Mesenchymal stem cell (in vitro differentiated cells and primary cell): ENCODE data around the gene C19orf85.

Experiments used
- DNase-seq: peaks from one replicate; pipeline ENCODE4 v3.0.0-alpha.2; 2013
- H2AFZ ChIP-seq: one replicate; pipeline ENCODE4 v1.6.1; 2013; ENCODE audit warnings: low read depth, mild to moderate bottlenecking, control low read depth, inconsistent platforms, low read length, moderate library complexity
- H2AK5ac ChIP-seq: 2 replicates; pipeline ENCODE4 v1.6.1; 2013; ENCODE audit warnings: low read length, moderate library complexity, mild to moderate bottlenecking, inconsistent platforms; ENCODE audit not compliant: severe bottlenecking
- H2BK120ac ChIP-seq: one replicate; pipeline ENCODE4 v1.6.1; 2013; ENCODE audit warnings: low read depth, mild to moderate bottlenecking, inconsistent platforms, low read length, moderate library complexity
- H2BK12ac ChIP-seq, 2 experiments: one replicate each; pipeline ENCODE4 v1.6.1; 2013; ENCODE audit warnings: inconsistent platforms in 2 of 2, low read length in 2 of 2, mild to moderate bottlenecking in 2 of 2, moderate library complexity in 2 of 2, control low read depth in 1 of 2
- H2BK15ac ChIP-seq: one replicate; pipeline ENCODE4 v1.6.1; 2013; ENCODE audit warnings: mild to moderate bottlenecking, low read depth, inconsistent platforms; ENCODE audit not compliant: poor library complexity, severe bottlenecking
- H2BK5ac ChIP-seq: 2 replicates; pipeline ENCODE4 v1.6.1; 2013; ENCODE audit warnings: low read depth, mild to moderate bottlenecking, low read length, control low read depth, inconsistent platforms; ENCODE audit not compliant: poor library complexity, severe bottlenecking
- H3K14ac ChIP-seq, 2 experiments: one replicate each; pipeline ENCODE4 v1.6.1; 2013; ENCODE audit warnings: inconsistent platforms in 2 of 2, low read length in 2 of 2, control low read depth in 1 of 2, mild to moderate bottlenecking in 1 of 2, moderate library complexity in 1 of 2
- H3K18ac ChIP-seq, 2 experiments: one replicate each; pipeline ENCODE4 v1.6.1; 2013; ENCODE audit warnings: inconsistent platforms in 2 of 2, low read length in 2 of 2, control low read depth in 1 of 2, low read depth in 1 of 2, mild to moderate bottlenecking in 1 of 2
- H3K23ac ChIP-seq, 2 experiments: one replicate each; pipeline ENCODE4 v1.6.1; 2013; ENCODE audit warnings: inconsistent platforms in 2 of 2, low read length in 2 of 2, mild to moderate bottlenecking in 2 of 2, moderate library complexity in 2 of 2, control low read depth in 1 of 2
- H3K27ac ChIP-seq: 2 replicates; pipeline ENCODE4 v1.5.1; 2013; ENCODE audit warnings: mild to moderate bottlenecking, moderate library complexity, low read length, control low read depth, inconsistent platforms; ENCODE audit not compliant: poor library complexity, severe bottlenecking
- H3K27me3 ChIP-seq, 2 experiments: 2 replicates each; pipeline versions ENCODE4 v1.6.1 to v1.7.0; 2013; ENCODE audit warnings: low read length in 2 of 2, mild to moderate bottlenecking in 2 of 2, moderate library complexity in 2 of 2, control low read depth in 1 of 2, inconsistent platforms in 1 of 2; ENCODE audit not compliant: control insufficient read depth in 1 of 2, insufficient read depth in 1 of 2
- H3K36me3 ChIP-seq, 2 experiments: 2 replicates each; pipeline versions ENCODE4 v1.6.1 to v1.7.0; 2013; ENCODE audit warnings: low read length in 2 of 2, control low read depth in 1 of 2, inconsistent platforms in 1 of 2, low read depth in 1 of 2, mild to moderate bottlenecking in 1 of 2; ENCODE audit not compliant: insufficient read depth in 2 of 2, control insufficient read depth in 1 of 2
- H3K4ac ChIP-seq, 2 experiments: one replicate each; pipeline ENCODE4 v1.6.1; 2013; ENCODE audit warnings: inconsistent platforms in 2 of 2, low read length in 2 of 2, mild to moderate bottlenecking in 2 of 2, moderate library complexity in 2 of 2, control low read depth in 1 of 2, low read depth in 1 of 2
- H3K4me1 ChIP-seq: 2 replicates; pipeline ENCODE4 v1.6.1; 2013; ENCODE audit warnings: low read depth, low read length, control low read depth; ENCODE audit not compliant: control insufficient read depth, insufficient read depth
- H3K4me2 ChIP-seq: 2 replicates; pipeline ENCODE4 v1.6.1; 2013; ENCODE audit warnings: low read length, mild to moderate bottlenecking, inconsistent platforms; ENCODE audit not compliant: poor library complexity, severe bottlenecking
- H3K4me3 ChIP-seq, 2 experiments: 2 replicates each; pipeline versions ENCODE4 v1.5.1 to v1.7.0; 2013; ENCODE audit warnings: low read length in 2 of 2, mild to moderate bottlenecking in 2 of 2, control low read depth in 1 of 2, low read depth in 1 of 2; ENCODE audit not compliant: insufficient read depth in 1 of 2
- H3K79me1 ChIP-seq: replicated peaks from 2 replicates; pipeline ENCODE4 v1.6.1; 2013; ENCODE audit warnings: mild to moderate bottlenecking, control low read depth, low read length, inconsistent platforms; ENCODE audit not compliant: poor library complexity, severe bottlenecking
- H3K9ac ChIP-seq: 2 replicates; pipeline ENCODE4 v1.7.0; 2013; ENCODE audit warnings: mild to moderate bottlenecking, low read length, moderate library complexity
- H3K9me3 ChIP-seq: 2 replicates; pipeline ENCODE4 v1.7.0; 2013; ENCODE audit warnings: mild to moderate bottlenecking, low read length; ENCODE audit not compliant: control insufficient read depth
- H4K8ac ChIP-seq: one replicate; pipeline ENCODE4 v1.6.1; 2013; ENCODE audit warnings: inconsistent platforms, mild to moderate bottlenecking, low read length, moderate library complexity
- H4K91ac ChIP-seq: one replicate; pipeline ENCODE4 v1.6.1; 2013; ENCODE audit warnings: mild to moderate bottlenecking, low read length, inconsistent platforms
- WGBS: methylation state at CpG from one replicate; pipeline ENCODE4 v1.1.7; 2013; ENCODE audit warnings: mixed read lengths; 5-methylcytosine and 5-hydroxymethylcytosine counted together

Gene C19orf85

GRCh38 chr19:55454787-55455243 lies 9.7 kb downstream of the C19orf85 start:
- H2AK5ac ChIP-seq = no peak overlapping the region
- H3K4me1 ChIP-seq = peaks cover 26% of the 10 kb centered on the region
- no peak overlapping the region for H3K9ac ChIP-seq
- no peak overlapping the region for H2BK12ac ChIP-seq
- H2BK120ac ChIP-seq = no peak overlapping the region
- peaks cover 18 to 21% of the 10 kb centered on the region in 2 experiments for H3K27me3 ChIP-seq
- H2BK15ac ChIP-seq = no peak overlapping the region
- no peak overlapping the region for H4K8ac ChIP-seq
- H2BK5ac ChIP-seq = no peak overlapping the region
- no peak overlapping the region for H3K14ac ChIP-seq
- H4K91ac ChIP-seq = no peak overlapping the region
- H3K27ac ChIP-seq = no peak overlapping the region
- 63% methylated on average over 14 of the region's 14 CpGs for WGBS
- H3K18ac ChIP-seq = no peak overlapping the region
- DNase-seq = peak; percentile 48
- H3K4ac ChIP-seq = no peak overlapping the region
- H3K36me3 ChIP-seq = peaks cover 11 to 39% of the 10 kb centered on the region in 2 experiments
- no peak overlapping the region for H3K4me3 ChIP-seq
- H3K4me2 ChIP-seq = no peak overlapping the region
- peaks cover 17% of the 10 kb centered on the region for H3K79me1 ChIP-seq
- no peak overlapping the region for H3K23ac ChIP-seq
- H2AFZ ChIP-seq = no peak overlapping the region
- no peaks in the 10 kb centered on the region for H3K9me3 ChIP-seq

- Histone ChIP-seq H2BK5ac (no peak overlapping the region), H3K4me3 (no peak overlapping the region), H3K9ac (no peak overlapping the region), H3K4ac (no peak overlapping the region), H3K4me1 (peaks cover 25% of the 10 kb centered on the region), H3K23ac (no peak overlapping the region), H2BK120ac (no peak overlapping the region), H3K18ac (no peak overlapping the region), H2BK12ac (no peak overlapping the region), H3K14ac (no peak overlapping the region), H4K8ac (no peak overlapping the region), H2BK15ac (no peak overlapping the region), H2AK5ac (no peak overlapping the region), H4K91ac (no peak overlapping the region), H3K27ac (no peak overlapping the region), H2AFZ (no peak overlapping the region), H3K4me2 (no peak overlapping the region), H3K79me1 (peaks cover 16% of the 10 kb centered on the region), H3K36me3 (peaks cover 11 to 39% of the 10 kb centered on the region in 2 experiments), H3K9me3 (no peaks in the 10 kb centered on the region), H3K27me3 (peaks cover 28 to 30% of the 10 kb centered on the region in 2 experiments)
- 90% methylated on average over 12 of the region's 12 CpGs for whole genome bisulfite sequencing
- no peak for DNase-seq
These were observed 10.9 kb downstream of the C19orf85 start for GRCh38 chr19:55453511-55454260.

- Histone ChIP-seq H3K18ac (no peak overlapping the region), H3K27ac (no peak overlapping the region)
These were observed 11.7 kb downstream of the C19orf85 start for GRCh38 chr19:55452749-55453346.

GRCh38 chr19:55451965-55452748 lies 12.4 kb downstream of the C19orf85 start:
- H4K91ac ChIP-seq = no peak overlapping the region
- no peak for DNase-seq

More at GRCh38 chr19:55452749-55453346, 11.7 kb downstream of the C19orf85 start:
- Histone ChIP-seq H3K36me3 (peaks cover 11 to 39% of the 10 kb centered on the region in 2 experiments), H2BK120ac (no peak overlapping the region), H2AK5ac (no peak overlapping the region), H3K4me2 (no peak overlapping the region), H3K4ac (no peak overlapping the region), H2BK15ac (no peak overlapping the region), H3K4me1 (peaks cover 27% of the 10 kb centered on the region), H3K79me1 (peaks cover 15% of the 10 kb centered on the region), H4K8ac (no peak overlapping the region), H3K14ac (no peak overlapping the region), H2AFZ (no peak overlapping the region), H3K23ac (peak overlapping the region in 1 of 2 experiments; percentile 25), H2BK12ac (no peak overlapping the region), H4K91ac (no peak overlapping the region), H3K9ac (no peak overlapping the region), H2BK5ac (no peak overlapping the region), H3K9me3 (no peaks in the 10 kb centered on the region), H3K27me3 (peaks cover 31 to 38% of the 10 kb centered on the region in 2 experiments), H3K4me3 (no peak overlapping the region)
- DNase-seq = peak; percentile 70
- 8% methylated on average over 25 of the region's 34 CpGs for WGBS

More at GRCh38 chr19:55451965-55452748, 12.4 kb downstream of the C19orf85 start:
- H3K79me1 ChIP-seq = peaks cover 15% of the 10 kb centered on the region
- no peak overlapping the region for H2AFZ ChIP-seq
- no peak overlapping the region for H4K8ac ChIP-seq
- no peak overlapping the region for H3K4ac ChIP-seq
- no peak overlapping the region for H3K14ac ChIP-seq
- H3K18ac ChIP-seq = no peak overlapping the region
- peaks cover 38 to 43% of the 10 kb centered on the region in 2 experiments for H3K27me3 ChIP-seq
- H3K36me3 ChIP-seq = peaks cover 11 to 39% of the 10 kb centered on the region in 2 experiments
- no peak overlapping the region for H3K27ac ChIP-seq
- H2BK15ac ChIP-seq = no peak overlapping the region
- H2BK12ac ChIP-seq = no peak overlapping the region
- H2BK120ac ChIP-seq = no peak overlapping the region
- no peak overlapping the region for H3K23ac ChIP-seq
- no peak overlapping the region for H3K4me3 ChIP-seq
- 7% methylated on average over 48 of the region's 57 CpGs for WGBS
- no peak overlapping the region for H3K9ac ChIP-seq
- H2BK5ac ChIP-seq = no peak overlapping the region
- H3K9me3 ChIP-seq = no peaks in the 10 kb centered on the region
- H2AK5ac ChIP-seq = no peak overlapping the region
- peaks cover 30% of the 10 kb centered on the region for H3K4me1 ChIP-seq
- no peak overlapping the region for H3K4me2 ChIP-seq
